OCI-LY1 (cell line): Measurements from ENCODE around the gene CMTM4.

Experiments
- H2AFZ ChIP-seq: fragments of 200-600 bp; sonication (generic), shearing (Covaris generic); 2 replicates; pipeline ENCODE4 v1.6.0; 2014; ENCODE audit warnings: antibody characterized with exemption, mild to moderate bottlenecking, low read length
- H3F3A ChIP-seq: fragments of 200-600 bp; sonication (generic), shearing (Covaris generic); 2 replicates; pipeline ENCODE4 v1.6.0; 2014; ENCODE audit warnings: mild to moderate bottlenecking, antibody characterized with exemption, low read length, moderate library complexity; ENCODE audit not compliant: insufficient read depth
- H3K27ac ChIP-seq: fragments of 200-600 bp; sonication (generic); 2 replicates; pipeline ENCODE4 v1.5.1; 2014; ENCODE audit warnings: low read length, mixed run types, mild to moderate bottlenecking, low read depth; ENCODE audit not compliant: poor library complexity, severe bottlenecking
- H3K27me3 ChIP-seq: fragments of 200-600 bp; sonication (generic); 2 replicates; pipeline ENCODE4 v1.6.0; 2014; ENCODE audit warnings: antibody characterized with exemption, mild to moderate bottlenecking, low read length, moderate library complexity; ENCODE audit not compliant: insufficient read depth
- H3K36me3 ChIP-seq: fragments of 200-600 bp; sonication (generic); 2 replicates; pipeline ENCODE4 v1.6.1; 2014; ENCODE audit warnings: mild to moderate bottlenecking, antibody characterized with exemption, low read length, moderate library complexity, mixed read lengths; ENCODE audit not compliant: insufficient read depth
- H3K4me1 ChIP-seq: fragments of 200-600 bp; sonication (generic); 2 replicates; pipeline ENCODE4 v1.5.1; 2014; ENCODE audit warnings: mild to moderate bottlenecking, low read length, moderate library complexity; ENCODE audit not compliant: insufficient read depth, severe bottlenecking
- H3K4me2 ChIP-seq: fragments of 200-600 bp; sonication (generic), shearing (Covaris generic); 2 replicates; pipeline ENCODE4 v1.6.1; 2014; ENCODE audit warnings: low read length
- H3K4me3 ChIP-seq: fragments of 200-600 bp; sonication (generic); 2 replicates; pipeline ENCODE4 v1.5.1; 2014; ENCODE audit warnings: low read length, low read depth, mild to moderate bottlenecking, mixed read lengths; ENCODE audit not compliant: poor library complexity, severe bottlenecking
- H3K79me2 ChIP-seq: fragments of 200-600 bp; shearing (Covaris generic); 2 replicates; pipeline ENCODE4 v1.6.1; 2016; ENCODE audit warnings: mixed run types, low read length, mixed read lengths; ENCODE audit not compliant: insufficient read depth
- H3K9ac ChIP-seq: fragments of 200-600 bp; sonication (generic), shearing (Covaris generic); 2 replicates; pipeline ENCODE4 v1.6.1; 2014; ENCODE audit warnings: mild to moderate bottlenecking, low read length, mixed read lengths
- H3K9me2 ChIP-seq: fragments of 200-600 bp; sonication (generic), shearing (Covaris generic); 2 replicates; pipeline ENCODE4 v1.6.1; 2014; ENCODE audit warnings: low read depth, mild to moderate bottlenecking, low read length, mixed read lengths
- H3K9me3 ChIP-seq: fragments of 200-600 bp; shearing (Covaris generic); 2 replicates; pipeline ENCODE4 v1.6.1; 2014; ENCODE audit warnings: low read length, mixed read lengths
- H4K20me1 ChIP-seq: fragments of 200-600 bp; sonication (generic), shearing (Covaris generic); 2 replicates; pipeline ENCODE4 v1.6.0; 2016; ENCODE audit warnings: mild to moderate bottlenecking, low read length; ENCODE audit not compliant: insufficient read depth
- EZH2 ChIP-seq: fragments of 200-600 bp; sonication (generic), shearing (Covaris generic); IDR thresholded peaks from 2 replicates; pipeline ENCODE4 v1.8.0; 2017; ENCODE audit warnings: borderline replicate concordance, mixed run types, mild to moderate bottlenecking, antibody characterized with exemption, low read length, moderate library complexity, mixed read lengths
- TF ChIP-seq, protein P1 (sequence below): fragments of 200-600 bp; sonication (generic), shearing (Covaris generic); IDR thresholded peaks from 2 replicates; pipeline ENCODE4 v1.5.1; 2017; ENCODE audit warnings: mild to moderate bottlenecking, antibody characterized with exemption, low read length, moderate library complexity, mixed read lengths

CMTM4 gene

DNA sequence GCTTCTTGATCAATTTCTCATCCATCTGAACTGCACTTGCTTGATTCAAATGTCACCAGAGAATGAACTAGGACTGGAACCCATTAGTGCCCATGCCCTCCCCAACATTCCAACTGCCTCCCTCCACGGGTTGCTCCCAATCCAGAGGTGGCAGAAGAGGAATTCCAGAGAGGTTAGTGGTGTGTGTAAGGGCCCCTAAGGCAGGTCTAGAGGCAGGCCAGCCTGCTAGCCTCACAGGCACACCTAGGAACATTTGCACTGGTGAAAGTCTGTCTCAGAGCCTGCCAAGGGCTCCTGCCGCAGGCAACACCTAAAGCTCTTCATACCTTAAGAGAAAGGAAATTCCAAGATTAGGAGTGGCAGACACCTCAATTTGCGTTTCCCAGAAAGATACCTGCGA lies 21.2 kb upstream of the CMTM4 start:
- peaks cover 10% of the 10 kb centered on the region; the same call in 1 of the 2 replicates for H3K36me3 ChIP-seq
- 0 out of 2 replicates have a peak, but pooled peaks cover 4% of the 10 kb centered on the region for H3F3A ChIP-seq
- H3K9ac ChIP-seq, result no peak overlapping the region
- H3K4me2 ChIP-seq, result no peak overlapping the region
- no peak overlapping the region for H3K4me3 ChIP-seq
- H4K20me1 ChIP-seq, result no peaks in the 10 kb centered on the region
- H3K27ac ChIP-seq, result no peak overlapping the region
- H2AFZ ChIP-seq, result no peak overlapping the region
- no peaks in the 10 kb centered on the region for H3K79me2 ChIP-seq
- H3K9me3 ChIP-seq, result no peaks in the 10 kb centered on the region
- H3K4me1 ChIP-seq, result no peaks in the 10 kb centered on the region
- H3K9me2 ChIP-seq, result no peaks in the 10 kb centered on the region
- TF ChIP-seq, protein P1, sequence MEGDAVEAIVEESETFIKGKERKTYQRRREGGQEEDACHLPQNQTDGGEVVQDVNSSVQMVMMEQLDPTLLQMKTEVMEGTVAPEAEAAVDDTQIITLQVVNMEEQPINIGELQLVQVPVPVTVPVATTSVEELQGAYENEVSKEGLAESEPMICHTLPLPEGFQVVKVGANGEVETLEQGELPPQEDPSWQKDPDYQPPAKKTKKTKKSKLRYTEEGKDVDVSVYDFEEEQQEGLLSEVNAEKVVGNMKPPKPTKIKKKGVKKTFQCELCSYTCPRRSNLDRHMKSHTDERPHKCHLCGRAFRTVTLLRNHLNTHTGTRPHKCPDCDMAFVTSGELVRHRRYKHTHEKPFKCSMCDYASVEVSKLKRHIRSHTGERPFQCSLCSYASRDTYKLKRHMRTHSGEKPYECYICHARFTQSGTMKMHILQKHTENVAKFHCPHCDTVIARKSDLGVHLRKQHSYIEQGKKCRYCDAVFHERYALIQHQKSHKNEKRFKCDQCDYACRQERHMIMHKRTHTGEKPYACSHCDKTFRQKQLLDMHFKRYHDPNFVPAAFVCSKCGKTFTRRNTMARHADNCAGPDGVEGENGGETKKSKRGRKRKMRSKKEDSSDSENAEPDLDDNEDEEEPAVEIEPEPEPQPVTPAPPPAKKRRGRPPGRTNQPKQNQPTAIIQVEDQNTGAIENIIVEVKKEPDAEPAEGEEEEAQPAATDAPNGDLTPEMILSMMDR, result no peak
- no peak for TF ChIP-seq EZH2
- no peaks in the 10 kb centered on the region for H3K27me3 ChIP-seq

DNA sequence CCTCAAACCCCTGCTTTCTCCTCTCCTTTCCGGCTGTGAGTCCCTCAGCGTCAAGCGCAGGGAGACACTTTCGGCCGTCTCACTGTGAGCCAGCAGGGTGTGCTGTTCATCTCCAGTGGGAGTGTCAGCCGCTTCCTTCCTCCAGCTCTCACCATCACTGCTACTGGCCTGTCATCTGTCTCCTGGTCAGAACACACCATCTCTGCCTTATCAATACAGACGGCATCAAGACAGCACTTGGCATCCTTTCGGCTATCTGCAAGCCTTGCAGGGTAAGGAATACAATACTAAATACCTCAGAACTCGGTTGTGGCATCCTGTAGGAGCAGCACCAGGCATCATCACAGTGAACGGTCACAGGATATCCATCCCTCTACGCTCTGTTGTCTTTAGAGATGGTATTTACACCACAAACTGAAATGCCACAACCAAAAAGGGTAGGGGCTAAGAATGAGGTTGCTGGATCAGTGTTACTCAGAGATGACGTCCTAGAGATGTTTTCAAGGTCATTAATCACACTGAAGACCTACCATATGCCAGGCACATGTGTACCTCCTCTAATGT lies 20.7 kb upstream of the CMTM4 start:
- Histone ChIP-seq H3K9me3 (no peaks in the 10 kb centered on the region), H3K27me3 (no peaks in the 10 kb centered on the region), H4K20me1 (no peaks in the 10 kb centered on the region), H3K4me1 (no peaks in the 10 kb centered on the region), H3K9me2 (no peaks in the 10 kb centered on the region), H3K9ac (no peak overlapping the region), H3K4me3 (no peak overlapping the region), H3K27ac (no peak overlapping the region), H3K36me3 (peaks cover 5% of the 10 kb centered on the region; the same call in 1 of the 2 replicates), H3K79me2 (no peaks in the 10 kb centered on the region), H2AFZ (no peak overlapping the region), H3F3A (0 out of 2 replicates have a peak, but pooled peaks cover 4% of the 10 kb centered on the region), H3K4me2 (no peak overlapping the region)
- TF ChIP-seq, protein P1, result peak; percentile 71
- TF ChIP-seq EZH2, result no peak

DNA sequence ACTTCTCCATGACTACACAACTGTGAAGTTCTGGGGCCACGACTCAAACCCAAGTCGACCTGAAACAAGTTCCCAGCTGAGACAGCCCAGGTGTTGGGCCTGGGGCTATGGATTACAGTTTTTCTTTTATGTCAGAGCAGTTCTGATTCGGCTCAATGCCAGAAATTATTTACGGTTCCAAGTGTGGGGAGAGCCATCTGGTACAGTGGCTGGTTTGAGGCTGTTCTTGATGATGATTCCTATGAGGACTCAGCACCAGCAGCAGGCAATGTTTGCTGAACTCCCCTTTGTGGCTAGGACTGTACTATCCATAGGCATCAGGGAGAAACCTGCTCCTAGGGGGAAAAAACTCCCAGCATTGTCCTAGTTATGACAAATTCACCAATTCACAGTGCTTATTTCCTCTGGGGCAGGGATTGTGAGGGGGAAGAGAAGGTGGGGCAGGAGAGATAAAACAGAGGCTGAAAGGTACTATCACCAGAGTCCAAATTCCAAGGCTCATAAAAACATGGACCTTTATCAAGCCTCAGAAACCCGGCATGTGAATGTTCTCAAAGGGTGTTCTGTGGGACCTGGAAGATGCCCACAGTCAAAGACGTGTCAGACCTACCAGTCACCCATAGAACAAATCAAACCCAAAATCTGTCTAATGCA lies 18.2 kb upstream of the CMTM4 start:
- Histone ChIP-seq H3K27me3 (no peaks in the 10 kb centered on the region; the same call in 1 of the 2 replicates), H4K20me1 (no peaks in the 10 kb centered on the region), H3K9me2 (no peaks in the 10 kb centered on the region), H3K9me3 (no peaks in the 10 kb centered on the region), H3K4me1 (no peaks in the 10 kb centered on the region), H3K9ac (no peak overlapping the region), H2AFZ (no peak overlapping the region), H3K4me2 (no peak overlapping the region), H3F3A (no peaks in the 10 kb centered on the region), H3K27ac (no peak overlapping the region), H3K36me3 (no peaks in the 10 kb centered on the region), H3K4me3 (no peak overlapping the region), H3K79me2 (no peaks in the 10 kb centered on the region)
- TF ChIP-seq, protein P1, result no peak
- no peak for TF ChIP-seq EZH2
